ENCODE data around the gene GJA4. TPM values are rescaled to one million over a fixed set of nuclear protein-coding genes. Genes with fewer than 3 reads are reported as not detected.

GJA4 gene
- total RNA-seq, 4 donors from 2014 or later = 2.9 to 30.8 (median 12.8) TPM

DNA sequence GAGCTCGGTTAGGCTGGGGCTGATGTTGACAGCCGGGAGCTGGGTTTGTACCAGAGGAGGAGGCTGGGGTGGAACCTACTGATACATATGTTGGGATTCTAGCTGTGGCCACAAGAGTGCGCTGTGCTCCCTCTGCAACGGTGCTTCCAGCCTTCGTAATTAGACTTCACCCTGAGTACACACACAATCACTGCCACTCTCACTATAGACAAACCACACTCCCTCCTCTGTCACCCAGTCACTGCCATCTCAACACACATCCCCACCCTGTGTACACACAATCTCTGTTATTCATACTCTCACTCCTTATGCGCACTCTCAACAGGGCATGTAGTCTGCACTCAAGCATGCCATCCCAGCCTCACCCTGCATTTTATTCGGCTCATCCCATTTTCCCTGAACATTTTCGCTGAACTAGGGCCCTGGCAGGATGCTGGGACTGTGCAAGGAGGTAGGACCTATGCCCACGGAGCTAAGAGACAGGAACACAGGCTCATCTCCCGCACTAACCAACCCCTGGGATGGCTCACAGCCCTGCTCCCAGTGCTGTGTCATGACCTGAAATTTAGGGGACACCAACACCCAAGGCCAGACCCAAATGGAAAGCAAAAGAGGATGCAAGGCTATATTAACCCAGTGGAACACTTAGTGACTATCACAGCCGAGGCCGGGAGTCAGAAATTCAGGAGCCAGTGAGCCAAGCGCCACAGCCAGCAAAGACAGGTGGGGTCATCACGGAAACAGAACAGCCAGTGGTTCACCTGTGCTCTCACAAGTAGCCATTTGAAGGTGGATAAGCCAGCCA lies 6.1 kb upstream of the GJA4 start:
- WGBS, 2 donors = 48 to 49% methylated on average over 14 of the region's 14 CpGs
- H3K4me3 ChIP-seq (ENCODE audit: low read depth, poor library complexity, severe bottlenecking) = no peak overlapping the region
- intact Hi-C loops (cut with DNase I; ENCODE audit: low total_unique reads) = loop anchor here (5.0 kb wide), 1 partner anchor 61 kb away; no protein-coding TSS in a partner anchor
- peak; percentile 75 to 89 for DNase-seq (ENCODE audit: low spot score in 2 of 2)
- no peak for TF ChIP-seq POLR2A (IDR thresholded peaks at IDR 0.05)
- TF ChIP-seq, protein P1, sequence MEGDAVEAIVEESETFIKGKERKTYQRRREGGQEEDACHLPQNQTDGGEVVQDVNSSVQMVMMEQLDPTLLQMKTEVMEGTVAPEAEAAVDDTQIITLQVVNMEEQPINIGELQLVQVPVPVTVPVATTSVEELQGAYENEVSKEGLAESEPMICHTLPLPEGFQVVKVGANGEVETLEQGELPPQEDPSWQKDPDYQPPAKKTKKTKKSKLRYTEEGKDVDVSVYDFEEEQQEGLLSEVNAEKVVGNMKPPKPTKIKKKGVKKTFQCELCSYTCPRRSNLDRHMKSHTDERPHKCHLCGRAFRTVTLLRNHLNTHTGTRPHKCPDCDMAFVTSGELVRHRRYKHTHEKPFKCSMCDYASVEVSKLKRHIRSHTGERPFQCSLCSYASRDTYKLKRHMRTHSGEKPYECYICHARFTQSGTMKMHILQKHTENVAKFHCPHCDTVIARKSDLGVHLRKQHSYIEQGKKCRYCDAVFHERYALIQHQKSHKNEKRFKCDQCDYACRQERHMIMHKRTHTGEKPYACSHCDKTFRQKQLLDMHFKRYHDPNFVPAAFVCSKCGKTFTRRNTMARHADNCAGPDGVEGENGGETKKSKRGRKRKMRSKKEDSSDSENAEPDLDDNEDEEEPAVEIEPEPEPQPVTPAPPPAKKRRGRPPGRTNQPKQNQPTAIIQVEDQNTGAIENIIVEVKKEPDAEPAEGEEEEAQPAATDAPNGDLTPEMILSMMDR (IDR thresholded peaks at IDR 0.05) = peak in 1 of 3 donors; percentile 69

DNA sequence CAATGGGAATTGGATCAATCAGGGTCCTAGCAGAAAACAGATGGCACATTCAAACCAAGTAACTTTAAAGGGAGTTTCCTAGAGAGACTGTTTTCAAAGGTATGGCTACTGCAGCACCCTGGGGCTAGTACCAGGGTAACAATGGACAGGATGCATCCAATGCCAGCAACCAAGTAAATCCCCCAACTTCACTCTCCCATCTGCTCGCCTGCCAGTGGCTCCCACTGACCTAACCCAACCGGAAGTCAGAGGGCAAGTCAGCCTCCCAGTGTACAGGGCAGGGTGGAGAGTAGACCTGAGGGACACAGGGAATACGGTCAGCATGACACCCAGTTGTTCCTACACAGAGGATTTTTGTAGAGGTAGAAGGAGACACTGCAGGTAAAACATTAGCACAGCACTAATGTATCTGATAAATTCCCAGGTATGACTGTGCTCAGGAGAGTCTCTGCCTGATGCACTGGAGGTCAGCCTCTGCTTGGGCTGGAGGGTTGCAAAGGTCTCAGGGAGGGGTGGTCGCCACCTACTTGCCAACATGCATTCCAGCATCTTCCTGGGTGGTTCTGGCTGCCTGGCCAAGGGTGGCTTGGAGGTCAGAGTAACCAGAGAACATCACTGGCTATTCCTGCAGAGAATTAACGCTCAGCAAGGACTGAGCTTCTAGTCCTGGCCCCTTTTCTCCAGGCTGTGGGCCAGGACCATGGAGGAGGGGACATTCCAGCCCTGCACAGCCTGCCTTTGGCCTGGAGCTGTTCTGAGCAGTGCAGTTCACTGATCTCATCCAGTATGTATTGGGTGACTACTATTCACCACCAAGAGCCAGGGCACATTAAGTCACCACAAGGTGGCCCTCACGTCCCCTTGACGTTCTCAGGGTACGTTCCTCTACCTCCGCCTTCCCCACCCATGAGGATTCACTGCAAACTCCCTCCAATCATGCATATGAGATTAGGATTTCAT lies 5.1 kb upstream of the GJA4 start:
- TF ChIP-seq, protein P1 (IDR thresholded peaks at IDR 0.05) = no peak
- TF ChIP-seq POLR2A (IDR thresholded peaks at IDR 0.05) = no peak
- peak in 1 of 2 donors; percentile 75 for DNase-seq (ENCODE audit: low spot score in 2 of 2)
- 58 to 60% methylated on average over 9 of the region's 9 CpGs for WGBS, 2 donors
- intact Hi-C loops (cut with DNase I; ENCODE audit: low total_unique reads) = loop anchor here (5.0 kb wide), 1 partner anchor 60 kb away; no protein-coding TSS in a partner anchor
- H3K4me3 ChIP-seq (ENCODE audit: low read depth, poor library complexity, severe bottlenecking) = no peak overlapping the region

DNA sequence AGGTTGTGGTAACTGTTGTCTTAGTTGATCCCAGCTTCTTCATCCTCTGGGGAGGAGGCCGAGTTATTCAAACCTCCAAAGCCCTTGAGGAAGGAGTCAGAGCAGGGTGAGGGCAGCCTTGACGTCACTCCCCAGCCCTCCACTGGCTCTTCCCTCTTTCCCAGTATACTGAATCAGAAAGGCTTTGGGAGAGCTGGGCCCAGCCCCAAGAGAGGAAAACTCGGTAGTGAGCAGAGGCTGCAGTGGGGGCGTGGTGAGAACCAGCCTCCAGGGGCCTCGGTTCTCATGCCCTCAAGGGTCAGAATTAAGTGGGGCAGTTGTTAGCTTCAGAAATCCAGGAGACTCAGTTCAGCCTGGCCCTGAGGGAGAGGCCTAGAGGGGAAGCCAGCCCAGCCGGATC lies 1.8 kb upstream of the GJA4 start:
- intact Hi-C loops (cut with DNase I; ENCODE audit: low total_unique reads) = no loop called here

DNA sequence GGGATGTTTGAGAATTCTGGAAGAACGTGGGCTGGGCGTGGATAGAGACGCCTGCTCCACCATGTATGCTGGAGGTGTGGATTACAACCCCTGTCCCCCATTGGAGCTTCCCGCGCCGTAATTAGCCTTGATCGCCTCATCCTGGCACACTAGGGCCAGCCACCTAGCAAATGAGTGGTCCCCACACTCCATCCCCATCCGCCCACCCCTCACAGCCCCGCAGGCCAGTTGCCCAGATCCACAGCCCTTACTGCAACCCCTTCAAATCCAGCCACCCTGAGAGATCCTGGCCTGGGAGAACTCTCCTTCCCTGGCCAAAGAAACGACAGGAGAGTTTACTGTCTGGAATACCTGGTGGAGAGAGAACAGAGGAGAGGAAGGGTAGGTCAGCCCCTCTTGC lies 375 bp upstream of the GJA4 start:
- intact Hi-C loops (cut with DNase I; ENCODE audit: low total_unique reads) = no loop called here
- H3K4me3 ChIP-seq (ENCODE audit: low read depth, poor library complexity, severe bottlenecking) = no peak overlapping the region

More for the DNA sequence above, 1.8 kb upstream of the GJA4 start:
- H3K4me3 ChIP-seq (ENCODE audit: low read depth, poor library complexity, severe bottlenecking) = no peak overlapping the region
- TF ChIP-seq, protein P1 (IDR thresholded peaks at IDR 0.05) = no peak
- no peak for TF ChIP-seq POLR2A (IDR thresholded peaks at IDR 0.05)
- 64 to 69% methylated on average over 5 to 6 of the region's 6 CpGs for WGBS, 2 donors
- peak in 1 of 2 donors; percentile 80 for DNase-seq (ENCODE audit: low spot score in 2 of 2)

More for the DNA sequence above, 375 bp upstream of the GJA4 start:
- WGBS, 2 donors = 37 to 50% methylated on average over 10 of the region's 10 CpGs
- no peak for TF ChIP-seq POLR2A (IDR thresholded peaks at IDR 0.05)
- TF ChIP-seq, protein P1 (IDR thresholded peaks at IDR 0.05) = no peak
- peak in 1 of 2 donors; percentile 68 for DNase-seq (ENCODE audit: low spot score in 2 of 2)
